ENCODE data around the gene BEND7.
"Not testable (repeated sequence)": the region's sequence is repeated elsewhere in the genome, so short reads cannot be mapped to it uniquely, and the experiment has no call there.

The BEND7 gene

GRCh38 chr10:13416760-13417159, 112.1 kb downstream of the BEND7 start:
- DNase-seq = peak; percentile 6

- no peak for DNase-seq
Measured at GRCh38 chr10:13414855-13415254, 114.0 kb downstream of the BEND7 start.

GRCh38 chr10:13414137-13414536, 114.7 kb downstream of the BEND7 start:
- DNase-seq = no peak

DNA sequence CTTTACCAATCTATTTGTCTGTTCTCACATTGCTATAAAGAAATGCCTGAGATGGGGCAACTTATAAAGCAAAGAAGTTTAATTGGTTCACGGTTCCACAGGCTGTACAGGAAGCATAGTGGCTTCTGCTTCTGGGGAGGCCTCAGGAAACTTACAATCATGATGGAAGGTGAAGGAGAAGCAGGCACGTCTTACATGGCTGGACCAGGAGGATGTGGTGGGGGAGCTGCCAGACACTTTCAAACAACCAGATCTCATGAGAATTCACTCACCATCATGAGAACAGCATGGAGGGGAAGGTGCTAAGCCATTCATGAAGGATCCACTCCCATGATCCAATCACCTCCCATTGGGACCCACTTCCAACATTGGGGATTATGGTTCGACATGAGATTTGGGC, 115.9 kb downstream of the BEND7 start:
- DNase-seq = no peak

GRCh38 chr10:13404791-13405190, 124.0 kb downstream of the BEND7 start:
- no peak for DNase-seq

- DNase-seq = no peak
Measured at GRCh38 chr10:13404305-13404759, 124.5 kb downstream of the BEND7 start.

DNA sequence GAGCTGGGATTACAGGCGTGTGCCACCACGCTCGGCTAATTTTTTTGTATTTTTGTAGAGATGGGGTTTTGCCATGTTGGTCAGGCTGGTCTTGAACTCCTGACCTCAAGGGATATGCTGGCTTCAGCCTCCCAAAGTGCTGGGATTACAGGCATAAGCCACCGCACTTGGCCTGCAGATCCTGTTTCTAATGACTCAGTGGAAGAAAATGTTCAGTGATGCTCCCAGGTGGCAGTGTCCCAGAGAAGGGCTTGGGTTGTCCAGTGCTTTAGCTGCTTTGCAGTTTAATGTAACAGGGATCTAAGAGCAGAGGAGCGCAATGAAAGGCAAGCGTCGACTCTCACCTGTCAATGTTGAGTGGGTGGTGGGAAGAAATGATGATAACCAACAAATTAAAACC, 125.4 kb downstream of the BEND7 start:
- not testable (repeated sequence) for DNase-seq

DNA sequence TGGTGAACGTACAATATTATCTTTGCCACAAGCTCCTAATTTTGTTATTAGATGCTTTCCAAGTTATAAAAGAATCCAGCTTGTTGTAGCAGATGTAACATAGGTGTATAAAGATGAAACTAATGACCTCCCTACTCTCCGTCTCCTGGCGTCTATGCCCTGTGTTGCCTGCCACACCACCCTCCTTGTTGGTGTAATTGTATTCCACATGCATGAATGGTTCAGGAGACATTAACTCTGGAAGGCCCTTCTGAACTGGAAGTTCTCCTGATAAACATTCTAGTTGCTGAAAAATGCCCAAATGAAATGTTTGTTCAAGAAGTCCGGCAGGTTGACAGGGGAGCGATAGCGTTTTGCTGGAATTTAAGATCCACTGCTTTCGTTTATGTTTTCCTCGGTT, 126.8 kb downstream of the BEND7 start:
- DNase-seq = peak; percentile 42

- no peak for DNase-seq
Measured at GRCh38 chr10:13401142-13401541, 127.7 kb downstream of the BEND7 start.

GRCh38 chr10:13400196-13400965, 128.4 kb downstream of the BEND7 start:
- no peak for DNase-seq

- no peak for DNase-seq
Measured at GRCh38 chr10:13399752-13400151, 129.1 kb downstream of the BEND7 start.

DNA sequence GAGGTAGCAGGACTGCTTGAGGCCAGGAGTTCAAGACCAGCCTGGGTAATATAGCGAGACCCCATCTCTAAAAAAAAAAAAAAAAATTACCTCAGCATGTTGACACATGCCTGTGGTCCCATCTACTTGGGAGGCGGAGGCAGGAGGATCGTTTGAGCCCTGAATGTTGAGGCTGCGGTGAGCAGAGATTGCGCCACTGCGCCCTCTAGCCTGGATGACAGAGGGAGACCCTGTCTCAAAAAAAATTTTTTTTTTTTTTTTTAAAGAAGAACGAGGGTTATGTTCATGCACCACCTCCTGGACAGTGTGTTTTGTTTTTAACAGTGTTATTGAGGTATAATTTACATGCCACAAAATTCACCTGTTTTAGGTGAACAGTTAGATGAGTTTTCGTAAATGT, 129.6 kb downstream of the BEND7 start:
- no peak for DNase-seq

DNA sequence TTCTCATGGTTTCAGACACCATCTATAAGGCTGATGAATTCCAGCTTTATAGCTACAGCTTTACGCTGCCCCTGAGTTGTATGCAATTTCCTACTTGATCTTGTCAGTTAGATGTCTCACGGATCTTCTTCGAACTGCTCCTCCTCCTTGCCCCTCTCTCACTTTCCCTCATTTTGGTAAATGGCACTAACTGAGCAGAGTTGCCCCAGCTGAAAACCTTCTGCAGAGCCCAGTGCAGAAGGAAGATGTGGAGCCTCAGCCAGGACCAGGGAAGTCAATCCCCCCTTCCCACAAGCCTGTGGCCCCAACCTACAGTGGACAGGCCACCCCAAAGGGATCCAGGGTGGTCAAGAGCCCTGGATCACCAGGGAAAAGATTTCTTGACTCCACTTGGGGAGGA, 131.8 kb downstream of the BEND7 start:
- no peak for DNase-seq

- DNase-seq = no peak
Measured at GRCh38 chr10:13396369-13396768, 132.4 kb downstream of the BEND7 start.

GRCh38 chr10:13395540-13395939, 133.3 kb downstream of the BEND7 start:
- no peak for DNase-seq

DNA sequence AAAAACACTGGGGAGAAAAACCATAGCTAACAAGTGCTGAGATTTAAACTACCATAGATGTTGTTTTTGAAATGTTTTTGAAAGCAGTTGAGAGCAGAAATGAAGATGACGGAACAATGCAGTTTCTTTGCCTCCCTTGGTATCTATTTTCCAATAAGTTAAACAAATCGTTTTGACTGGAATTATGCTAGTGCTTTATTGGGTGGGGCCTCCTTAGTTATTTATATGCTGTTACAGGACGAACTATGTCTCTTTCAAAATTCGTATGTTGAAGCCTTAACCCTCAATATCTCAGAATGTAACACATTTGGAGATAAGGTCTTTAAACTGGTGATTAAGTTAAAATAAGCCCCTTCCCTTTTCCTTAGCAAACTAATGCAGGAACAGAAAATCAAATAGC, 135.2 kb downstream of the BEND7 start:
- no peak for DNase-seq

DNA sequence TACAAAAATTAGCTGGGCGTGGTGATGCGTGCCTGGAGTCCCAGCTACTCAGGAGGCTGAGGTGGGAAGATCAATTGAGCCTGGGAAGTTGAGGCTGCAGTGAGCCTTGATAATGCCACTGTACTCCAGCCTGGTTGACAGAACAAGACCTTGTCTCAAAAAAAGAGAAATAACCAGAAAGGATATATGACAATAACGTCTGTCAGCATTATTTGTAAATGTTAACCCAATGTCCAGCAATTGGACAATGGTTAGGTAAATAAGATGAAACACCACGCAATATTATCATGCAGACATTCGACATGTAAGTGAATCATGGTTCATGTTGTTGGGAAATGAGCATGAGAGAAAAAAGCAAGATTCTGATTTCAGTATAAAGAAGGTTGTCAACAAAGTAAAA, 136.1 kb downstream of the BEND7 start:
- no peak for DNase-seq
